ENCODE data around the gene ENO2. TPM values are rescaled to one million over a fixed set of nuclear protein-coding genes. Genes with fewer than 3 reads are reported as not detected.
A peak's percentile ranks its signal among the peaks of the same experiment; 100 is the strongest.

Gene ENO2
- polyA plus RNA-seq, 1 of the 3 experiments (the other 2 are of a cell fraction): 50.6 TPM

DNA sequence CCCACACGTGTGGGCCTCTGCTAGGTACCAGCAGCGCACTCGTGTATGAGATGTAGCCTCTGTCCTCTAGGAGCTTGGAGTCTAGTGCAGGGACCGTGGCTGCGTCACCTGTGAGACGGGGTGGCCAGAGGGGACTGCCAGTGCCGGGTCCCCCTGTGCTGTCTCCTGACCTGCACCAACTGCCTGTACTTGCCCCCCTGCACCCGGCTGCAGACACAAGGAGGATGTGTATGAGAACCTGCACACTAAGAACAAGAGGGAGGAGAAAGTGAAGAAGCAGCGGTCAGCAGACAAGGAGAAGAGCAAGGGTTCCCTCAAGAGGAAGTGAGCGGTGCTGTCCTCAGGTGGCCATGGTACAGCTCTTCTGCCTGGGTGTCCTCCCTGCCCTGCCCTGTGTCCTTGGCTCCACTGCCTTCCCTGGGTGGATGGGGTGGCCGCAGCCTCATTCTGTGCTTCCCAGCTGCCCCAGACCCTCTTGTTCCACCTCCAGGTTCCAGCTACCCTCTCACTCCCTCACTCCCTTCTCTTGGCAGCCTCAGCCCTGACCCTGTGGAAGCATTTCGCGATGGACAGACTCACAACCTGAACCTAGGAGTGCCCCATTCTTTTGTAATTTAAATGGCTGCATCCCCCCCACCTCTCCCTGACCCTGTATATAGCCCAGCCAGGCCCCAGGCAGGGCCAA lies 46.4 kb downstream of the ENO2 start:
- H3K27me3 ChIP-seq (ENCODE audit: insufficient read depth): no peaks in the 10 kb centered on the region
- peak; percentile 38 for DNase-seq
- no peak overlapping the region for H3K27ac ChIP-seq (ENCODE audit: low read depth in 2 of 2, low read length in 1 of 2)
- H3K79me2 ChIP-seq (ENCODE audit: insufficient read depth): no peaks in the 10 kb centered on the region
- no peak overlapping the region for H3K4me3 ChIP-seq (ENCODE audit: low read depth in 2 of 2, low read length in 1 of 2)
- no peaks in the 10 kb centered on the region for H4K20me1 ChIP-seq (ENCODE audit: insufficient read depth)
- 0 out of 2 replicates have a peak overlapping the region, but pooled peaks have one; percentile 86 for H2AFZ ChIP-seq (ENCODE audit: low read depth)
- no peaks in the 10 kb centered on the region for H3K9me3 ChIP-seq
- TF ChIP-seq CTCF (IDR thresholded peaks at IDR 0.05) (peak; percentile 19; the same call in 1 of the 2 replicates), RAD21 (IDR thresholded peaks at IDR 0.05; ENCODE audit: low read length) (peak; percentile 39; the same call in 1 of the 2 replicates), ZBTB33 (IDR thresholded peaks at IDR 0.05; ENCODE audit: borderline replicate concordance, low read depth) (no peak), REST (IDR thresholded peaks at IDR 0.05; ENCODE audit: low read depth, low read length) (no peak), YY1 (IDR thresholded peaks at IDR 0.05; ENCODE audit: low read depth) (no peak)
- H3K4me2 ChIP-seq: no peak overlapping the region
- no peak overlapping the region for H3K9ac ChIP-seq
- ChIA-PET CTCF (interaction anchor here (0.7 to 8.0 kb wide), 7 partner anchors 9 to 153 kb away, joined by 3 to 114 read pairs (median 4); partner anchors contain the start of genes C12orf57 and RNU7-1), POLR2A (interaction anchor here (0.7 to 6.8 kb wide), 3 partner anchors 15 to 39 kb away, joined by 3 to 62 read pairs (median 3); partner anchors contain the start of genes C12orf57 and RNU7-1)
- H3K9me2 ChIP-seq: no peaks in the 10 kb centered on the region
- H3K36me3 ChIP-seq (replicated peaks in 1 of 2; ENCODE audit: control insufficient read depth in 1 of 2, insufficient read depth in 2 of 2, low read length in 1 of 2): peaks cover 4 to 15% of the 10 kb centered on the region in 2 experiments
- H3F3A ChIP-seq (replicated peaks; ENCODE audit: insufficient read depth): peaks cover 15% of the 10 kb centered on the region
- H3K4me1 ChIP-seq (ENCODE audit: control insufficient read depth in 1 of 2, insufficient read depth in 2 of 2, low read depth in 1 of 2, low read length in 1 of 2): peaks cover 0 to 8% of the 10 kb centered on the region in 2 experiments; a peak in 2 of 4 replicates
- WGBS (ENCODE audit: low lambda C conversion rate): 94% methylated on average over 12 of the region's 13 CpGs

GRCh38 chr12:6961278-6961694 lies 46.9 kb downstream of the ENO2 start:
- H3F3A ChIP-seq (replicated peaks; ENCODE audit: insufficient read depth): peaks cover 19% of the 10 kb centered on the region
- ChIA-PET CTCF (interaction anchor here (0.6 to 8.0 kb wide), 10 partner anchors 8 to 148 kb away, joined by 3 to 114 read pairs (median 4); partner anchors contain the start of genes C12orf57, ENO2 and RNU7-1), POLR2A (interaction anchor here (1.6 to 6.8 kb wide), 2 partner anchors 16 to 40 kb away, joined by 3 to 62 read pairs; partner anchors contain the start of genes C12orf57 and RNU7-1)
- TF ChIP-seq, protein P1, sequence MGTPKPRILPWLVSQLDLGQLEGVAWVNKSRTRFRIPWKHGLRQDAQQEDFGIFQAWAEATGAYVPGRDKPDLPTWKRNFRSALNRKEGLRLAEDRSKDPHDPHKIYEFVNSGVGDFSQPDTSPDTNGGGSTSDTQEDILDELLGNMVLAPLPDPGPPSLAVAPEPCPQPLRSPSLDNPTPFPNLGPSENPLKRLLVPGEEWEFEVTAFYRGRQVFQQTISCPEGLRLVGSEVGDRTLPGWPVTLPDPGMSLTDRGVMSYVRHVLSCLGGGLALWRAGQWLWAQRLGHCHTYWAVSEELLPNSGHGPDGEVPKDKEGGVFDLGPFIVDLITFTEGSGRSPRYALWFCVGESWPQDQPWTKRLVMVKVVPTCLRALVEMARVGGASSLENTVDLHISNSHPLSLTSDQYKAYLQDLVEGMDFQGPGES (IDR thresholded peaks at IDR 0.05; ENCODE audit: low read depth, low read length): no peak
- TF ChIP-seq RXRA (IDR thresholded peaks at IDR 0.05; ENCODE audit: borderline replicate concordance, low read depth) (no peak), TAF1 (IDR thresholded peaks at IDR 0.05; ENCODE audit: borderline replicate concordance, low read depth, low read length) (no peak), SMC3 (IDR thresholded peaks at IDR 0.05; ENCODE audit: low read depth, low read length) (no peak), TEAD4 (IDR thresholded peaks at IDR 0.05; ENCODE audit: borderline replicate concordance, insufficient read depth) (no peak), ZBTB33 (IDR thresholded peaks at IDR 0.05; ENCODE audit: borderline replicate concordance, low read depth) (no peak)
- peak; percentile 34 for DNase-seq
- no peaks in the 10 kb centered on the region for H3K27me3 ChIP-seq (ENCODE audit: insufficient read depth)
- H3K9me2 ChIP-seq: no peaks in the 10 kb centered on the region
- H3K4me1 ChIP-seq (ENCODE audit: control insufficient read depth in 1 of 2, insufficient read depth in 2 of 2, low read depth in 1 of 2, low read length in 1 of 2): peaks cover 0 to 8% of the 10 kb centered on the region in 2 experiments; a peak in 2 of 4 replicates
- no peak overlapping the region for H3K27ac ChIP-seq (ENCODE audit: low read depth in 2 of 2, low read length in 1 of 2)
- no peak overlapping the region for H3K4me3 ChIP-seq (ENCODE audit: low read depth in 2 of 2, low read length in 1 of 2)
- no peaks in the 10 kb centered on the region for H3K79me2 ChIP-seq (ENCODE audit: insufficient read depth)
- peak overlapping the region; percentile 86; the same call in 1 of the 2 replicates for H2AFZ ChIP-seq (ENCODE audit: low read depth)
- peaks cover 4 to 20% of the 10 kb centered on the region in 2 experiments for H3K36me3 ChIP-seq (replicated peaks in 1 of 2; ENCODE audit: control insufficient read depth in 1 of 2, insufficient read depth in 2 of 2, low read length in 1 of 2)
- H3K9me3 ChIP-seq: no peaks in the 10 kb centered on the region
- 74% methylated on average over 23 of the region's 24 CpGs for WGBS (ENCODE audit: low lambda C conversion rate)
- H4K20me1 ChIP-seq (ENCODE audit: insufficient read depth): no peaks in the 10 kb centered on the region
- H3K4me2 ChIP-seq: no peak overlapping the region
- H3K9ac ChIP-seq: no peak overlapping the region

Measured in SK-N-SH (cell line).